ENCODE measurements around the gene CMC2.

GRCh38 chr16:81008505-81008789 lies 1.8 kb upstream of the CMC2 start:
- TF ChIP-seq CTCF (IDR thresholded peaks at IDR 0.05) (no peak), POLR2A (IDR thresholded peaks at IDR 0.05) (no peak)

Measured in lower leg skin (tissue), 3 donors.